ENCODE results near the gene DDRGK1. TPM values are rescaled to one million over a fixed set of nuclear protein-coding genes. Genes with fewer than 3 reads are reported as not detected.

The DDRGK1 gene
- polyA plus RNA-seq (ENCODE audit: insufficient read length in 4 of 4): 10 to 100 TPM; 45.7 to 57.7 (median 48.3) TPM

DNA sequence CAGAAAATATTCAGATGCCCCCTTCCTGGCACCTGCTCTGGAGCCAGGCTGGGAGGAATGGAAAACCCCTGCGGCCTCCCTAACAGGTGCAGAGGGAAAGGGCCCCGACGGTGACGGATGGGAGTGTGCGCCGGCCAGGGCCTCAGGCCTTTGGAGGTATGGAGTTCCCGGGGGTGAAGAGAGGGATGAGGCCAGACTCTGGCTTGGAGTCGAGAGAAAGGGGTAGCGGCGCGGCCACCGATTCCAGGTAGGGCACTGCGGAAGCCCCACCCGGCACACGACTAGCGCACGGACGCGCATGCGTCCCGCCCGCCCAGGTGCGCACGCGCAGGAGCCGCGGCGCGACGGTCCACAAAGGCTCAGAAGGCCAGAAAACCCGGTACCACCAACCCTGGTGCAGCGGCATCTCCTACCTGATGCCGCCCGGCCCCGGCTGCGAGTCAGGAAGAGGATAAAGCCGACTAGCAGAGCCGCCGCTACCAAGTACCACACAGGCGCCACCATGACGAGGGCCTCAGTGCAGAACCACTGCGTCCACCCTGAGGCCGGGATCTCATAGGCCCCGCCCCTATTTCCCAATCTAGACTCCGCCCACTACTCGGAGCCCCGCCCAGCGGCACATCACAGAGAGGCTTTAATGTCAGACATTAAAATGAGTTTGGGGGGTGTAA lies at the start of gene DDRGK1:
Gene DDRGK1 (minus strand): TSS at position 559 of the 671 bp plus-strand sequence. CDS start 55 bp downstream, at position 504.
- peak in 3 of 4 donors; percentile 77 to 90 (median 78) for DNase-seq (ENCODE audit: low read depth in 4 of 4, low spot score in 3 of 4)

DNA sequence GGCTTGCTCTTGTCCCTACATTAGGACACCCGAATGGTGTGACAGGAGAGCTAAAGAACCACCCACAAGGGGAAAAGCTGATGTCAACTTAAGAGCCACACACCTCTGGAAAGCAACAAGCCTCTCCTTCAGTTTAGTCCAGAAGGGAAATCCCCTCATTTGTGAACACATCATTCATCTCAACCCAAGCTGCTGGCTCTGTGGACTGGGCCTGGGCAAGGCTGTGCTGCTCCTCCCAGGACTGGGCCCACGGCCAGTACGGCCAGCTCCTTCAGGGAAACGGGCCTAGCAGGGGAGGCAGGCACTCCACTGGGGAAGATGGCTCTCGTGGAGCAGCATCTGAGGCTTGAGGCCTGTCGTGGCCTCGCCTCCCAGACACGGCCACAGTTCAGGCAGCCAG lies 47.3 kb upstream of the DDRGK1 start:
- no peak for DNase-seq (ENCODE audit: low read depth in 4 of 4, low spot score in 3 of 4)

DNA sequence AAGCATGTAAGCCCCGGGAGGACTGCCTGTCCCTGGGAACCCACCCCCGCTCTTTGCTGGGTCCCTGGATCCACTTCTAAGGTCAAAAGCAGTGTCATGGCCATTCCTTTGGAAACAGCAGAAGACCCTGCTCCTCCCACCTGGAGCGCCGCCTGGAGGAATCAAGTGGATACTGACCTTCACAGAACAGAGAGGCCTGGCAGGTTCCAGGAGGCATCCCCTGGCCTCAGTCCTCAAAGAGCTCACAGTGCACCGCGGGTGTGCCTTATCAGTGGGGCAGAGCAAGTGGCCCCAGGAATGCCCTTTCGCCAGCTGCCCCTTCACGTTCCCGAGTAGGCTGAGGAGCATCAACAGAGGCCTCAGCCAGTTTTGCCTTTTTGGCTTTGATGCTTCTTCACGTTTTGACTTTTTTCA lies 45.6 kb upstream of the DDRGK1 start:
- DNase-seq (ENCODE audit: low read depth in 4 of 4, low spot score in 3 of 4): no peak

DNA sequence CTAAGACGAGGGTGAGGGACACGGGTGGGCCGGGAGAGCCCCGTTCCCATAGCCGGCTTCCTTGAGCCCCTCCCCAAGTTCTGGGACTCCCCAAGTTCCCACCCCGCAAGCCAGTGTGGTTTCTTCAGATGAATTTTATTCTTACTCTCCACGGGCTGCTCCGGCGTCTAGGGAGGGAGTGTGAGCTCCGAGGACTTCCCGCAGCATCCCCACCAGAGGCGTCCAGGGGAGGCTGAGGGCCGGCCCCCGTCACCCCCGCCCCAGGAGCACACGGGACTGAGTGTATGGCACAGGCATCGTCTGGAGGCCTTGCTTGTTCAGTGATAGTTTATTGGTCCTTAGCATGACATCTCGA lies 44.5 kb upstream of the DDRGK1 start:
- DNase-seq (ENCODE audit: low read depth in 4 of 4, low spot score in 3 of 4): no peak

DNA sequence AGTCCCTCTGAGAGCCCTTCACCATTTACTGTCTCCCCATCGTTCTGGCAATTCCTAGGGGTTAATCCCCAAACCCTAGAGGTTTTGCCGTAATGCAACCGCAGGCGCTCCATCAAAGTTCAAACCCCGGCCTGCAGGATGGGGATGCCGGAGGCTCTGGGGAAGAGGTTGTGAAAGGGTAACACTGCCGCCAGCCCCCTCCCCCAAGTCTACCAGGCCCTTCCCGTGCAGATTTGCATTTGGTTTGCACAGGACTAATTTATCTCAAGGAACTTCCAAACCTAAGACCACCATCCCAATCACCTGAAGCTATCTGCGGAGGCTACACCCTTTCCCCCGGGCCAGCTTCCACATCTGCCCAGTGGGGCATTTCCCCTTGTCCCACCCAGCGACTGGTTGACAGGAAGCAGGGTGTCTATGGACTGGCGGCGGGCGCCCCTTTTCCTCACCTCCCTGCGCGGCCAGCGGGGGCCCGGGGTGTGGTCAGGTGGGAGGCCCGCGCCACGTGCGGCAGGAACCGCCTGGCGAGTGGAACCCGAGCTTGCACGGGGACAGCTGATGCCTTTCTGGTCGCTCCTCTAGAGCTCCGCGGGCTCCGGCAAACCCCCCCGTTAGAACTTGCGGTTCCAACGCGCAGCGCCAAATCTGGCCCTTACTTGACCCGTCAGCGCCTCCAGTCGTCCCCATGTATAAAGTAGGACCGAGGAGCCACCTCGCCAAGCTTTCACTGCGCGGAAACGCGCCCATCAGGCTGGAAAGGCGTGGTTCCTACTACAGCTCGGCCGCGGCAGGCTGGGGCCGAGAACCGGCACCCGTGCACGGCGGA lies 43.9 kb upstream of the DDRGK1 start:
- no peak for DNase-seq (ENCODE audit: low read depth in 4 of 4, low spot score in 3 of 4)

DNA sequence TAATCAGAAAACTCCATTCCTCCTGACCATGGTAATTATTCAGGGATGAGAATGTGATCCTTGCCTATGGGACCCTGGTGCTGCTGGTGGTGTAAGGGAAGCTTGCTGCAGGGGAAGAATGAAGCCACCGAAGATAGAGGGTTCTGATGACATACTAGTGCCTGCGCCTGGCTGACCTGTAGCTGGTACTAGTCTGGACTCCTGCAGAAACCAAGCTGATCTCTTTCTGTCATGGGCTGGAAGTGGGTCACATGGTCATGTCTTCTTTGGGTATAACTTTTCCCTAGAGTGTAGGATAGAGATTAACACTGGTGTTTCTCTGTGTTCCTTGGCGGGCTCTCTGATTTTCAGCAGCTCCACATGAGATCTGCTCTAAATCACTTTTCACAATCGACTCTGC lies 43.2 kb upstream of the DDRGK1 start:
- DNase-seq (ENCODE audit: low read depth in 4 of 4, low spot score in 3 of 4): no peak

DNA sequence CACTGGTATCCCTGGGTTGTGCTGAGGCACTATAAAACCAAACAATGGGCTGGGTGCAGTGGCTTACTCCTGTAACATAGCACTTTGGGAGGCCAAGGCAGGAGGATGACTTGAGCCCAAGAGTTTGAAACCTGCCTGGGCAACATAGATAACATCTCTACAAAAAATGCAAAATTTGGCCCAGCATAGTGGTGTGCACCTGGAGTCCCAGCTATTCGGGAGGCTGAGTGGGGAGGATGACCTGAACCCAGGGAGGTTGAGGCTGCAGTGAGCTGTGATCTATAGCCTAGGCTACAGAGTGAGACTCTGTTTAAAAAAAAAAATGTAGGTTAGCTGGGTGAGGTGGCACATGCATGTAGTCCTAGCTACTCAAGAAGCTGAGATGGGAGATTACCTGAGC lies 42.2 kb upstream of the DDRGK1 start:
- DNase-seq (ENCODE audit: low read depth in 4 of 4, low spot score in 3 of 4): no peak

DNA sequence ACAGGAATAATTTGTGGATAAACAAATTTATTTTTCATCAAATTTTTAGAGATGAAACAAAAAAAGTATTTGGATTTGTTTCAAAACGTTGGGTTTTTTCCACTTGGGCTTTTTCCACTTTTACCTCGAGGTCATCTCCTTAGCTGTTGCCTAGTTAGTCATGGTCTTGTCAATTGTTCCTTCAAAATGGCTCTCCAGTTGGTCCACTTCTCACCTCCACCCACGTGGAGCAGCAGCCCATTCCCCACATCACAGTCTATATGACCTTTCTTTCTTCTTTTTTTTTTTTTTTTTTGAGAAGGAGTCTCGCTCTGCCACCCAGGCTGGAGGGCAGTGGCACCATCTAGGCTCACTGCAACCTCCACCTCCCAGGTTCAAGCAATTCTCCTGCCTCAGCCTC lies 41.2 kb upstream of the DDRGK1 start:
- no peak for DNase-seq (ENCODE audit: low read depth in 4 of 4, low spot score in 3 of 4)

DNA sequence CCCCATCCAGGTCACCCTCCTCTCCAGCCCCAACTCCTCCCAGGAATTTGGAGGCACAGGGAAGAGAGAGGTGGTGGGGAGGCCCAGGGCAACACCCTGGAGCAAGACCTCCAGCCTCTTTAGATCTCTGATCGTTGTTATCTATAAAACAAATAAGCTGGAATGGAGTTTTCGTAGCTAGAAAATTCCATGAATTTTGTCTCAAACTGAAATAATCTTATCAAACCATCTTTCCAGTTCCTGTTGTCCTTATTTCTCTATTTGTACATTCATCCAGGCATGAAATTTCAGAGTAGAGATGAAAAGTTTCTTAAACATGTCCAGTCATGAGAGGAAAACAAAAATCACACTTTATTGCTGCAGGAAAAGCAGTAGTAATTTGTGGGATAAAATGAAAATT lies 40.7 kb upstream of the DDRGK1 start:
- DNase-seq (ENCODE audit: low read depth in 4 of 4, low spot score in 3 of 4): no peak

DNA sequence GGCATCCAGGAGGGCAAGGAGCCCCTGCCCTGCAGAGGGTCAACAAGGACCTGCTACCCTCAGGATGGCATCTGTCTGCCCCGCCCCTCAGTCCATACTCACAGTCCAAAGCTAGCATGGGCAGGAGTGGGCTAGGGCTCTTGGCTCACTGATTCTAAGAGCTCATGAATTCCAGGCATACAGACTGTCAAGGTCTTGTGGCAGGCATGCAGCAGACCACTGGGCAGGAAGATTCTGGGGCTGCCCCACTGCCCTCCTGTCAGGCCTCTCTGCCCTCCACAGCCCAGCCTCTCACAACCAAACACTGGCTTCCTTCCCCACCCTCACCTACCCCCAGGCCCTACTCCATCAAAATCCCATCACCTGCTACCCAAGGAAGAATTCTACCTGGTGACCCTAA lies 40.1 kb upstream of the DDRGK1 start:
- DNase-seq (ENCODE audit: low read depth in 4 of 4, low spot score in 3 of 4): no peak

DNA sequence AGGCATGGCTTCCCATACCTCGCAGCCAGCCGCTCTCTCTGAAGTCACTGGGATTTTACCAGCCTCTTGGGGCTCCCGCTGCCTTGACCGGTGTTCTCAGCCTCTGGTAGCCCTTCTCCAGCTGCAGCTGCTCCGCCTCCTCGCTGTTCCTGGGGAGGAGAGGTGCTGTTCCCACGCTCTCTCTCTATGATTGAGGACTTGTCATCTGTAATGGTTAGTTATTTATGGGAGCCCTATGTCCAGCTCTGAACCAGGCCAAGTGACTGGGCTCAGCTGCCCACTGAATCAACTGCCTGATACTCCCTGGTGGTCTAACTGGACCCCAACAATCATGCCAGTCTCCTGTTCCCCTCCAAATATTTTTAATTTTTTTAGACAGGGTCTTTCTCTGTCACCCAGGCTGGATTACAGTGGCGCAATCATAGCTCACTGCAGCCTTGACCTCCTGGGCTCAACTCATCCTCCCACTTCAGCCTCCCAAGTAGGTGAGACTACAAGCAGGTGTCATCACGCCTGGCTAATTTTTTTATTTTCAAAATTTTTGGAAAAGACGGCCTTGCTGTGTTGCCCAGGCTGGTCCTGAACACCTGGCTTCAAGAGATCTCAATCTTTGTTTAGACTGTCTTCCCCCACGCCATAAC lies 39.4 kb upstream of the DDRGK1 start:
- DNase-seq (ENCODE audit: low read depth in 4 of 4, low spot score in 3 of 4): no peak

DNA sequence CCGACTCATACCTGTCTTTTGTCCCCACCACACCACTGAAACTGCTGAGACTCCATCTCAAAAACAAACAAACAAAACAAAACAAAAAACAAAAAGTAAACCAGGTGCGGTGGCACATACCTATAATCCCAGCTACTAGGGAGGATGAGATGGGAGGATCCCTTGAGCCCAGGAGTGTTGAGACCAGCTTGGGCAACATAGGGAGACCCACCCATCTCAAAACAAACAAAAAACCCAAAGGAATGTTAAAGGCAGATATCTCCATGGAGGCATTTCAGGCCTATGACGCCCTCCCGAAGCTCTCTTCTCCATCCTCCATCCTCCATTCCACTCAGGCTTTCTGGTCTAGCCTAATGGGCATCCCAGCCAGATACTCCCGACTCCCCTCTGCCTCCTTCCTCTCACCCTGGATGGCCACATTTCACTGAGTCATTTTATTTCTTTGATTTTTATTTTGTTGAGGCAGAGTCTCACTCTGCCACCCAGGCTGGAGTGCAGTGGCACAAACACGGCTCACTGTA lies 37.8 kb upstream of the DDRGK1 start:
- no peak for DNase-seq (ENCODE audit: low read depth in 4 of 4, low spot score in 3 of 4)

DNA sequence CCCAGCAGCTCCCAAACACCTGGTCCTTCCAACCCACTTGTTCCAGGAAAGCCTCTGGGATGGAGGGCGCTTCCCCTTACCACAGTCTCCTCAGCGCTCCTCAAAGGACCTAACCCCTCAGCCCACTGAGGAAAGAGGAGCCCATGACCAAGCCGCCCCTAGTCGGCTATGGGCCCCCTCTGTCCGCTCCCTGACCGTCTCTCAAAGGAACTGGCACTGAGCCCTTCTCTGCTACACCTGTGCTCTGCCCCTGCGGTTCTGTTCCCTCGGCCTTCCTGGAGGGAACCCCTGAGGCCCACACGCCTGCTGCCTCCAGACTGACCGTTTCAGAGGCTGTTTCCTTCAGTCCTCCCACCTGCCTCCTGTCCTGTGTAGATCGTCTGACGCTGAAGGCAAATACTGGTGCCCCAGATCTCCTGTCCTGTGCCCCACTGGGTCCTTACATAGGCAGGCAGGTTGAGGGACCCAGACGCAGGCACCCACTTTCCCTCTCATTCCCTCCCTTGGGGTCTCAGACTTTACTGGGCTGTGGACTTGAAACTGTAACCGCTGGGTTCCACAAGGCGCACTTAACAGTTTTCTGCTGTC lies 36.4 kb upstream of the DDRGK1 start:
- no peak for DNase-seq (ENCODE audit: low read depth in 4 of 4, low spot score in 3 of 4)

DNA sequence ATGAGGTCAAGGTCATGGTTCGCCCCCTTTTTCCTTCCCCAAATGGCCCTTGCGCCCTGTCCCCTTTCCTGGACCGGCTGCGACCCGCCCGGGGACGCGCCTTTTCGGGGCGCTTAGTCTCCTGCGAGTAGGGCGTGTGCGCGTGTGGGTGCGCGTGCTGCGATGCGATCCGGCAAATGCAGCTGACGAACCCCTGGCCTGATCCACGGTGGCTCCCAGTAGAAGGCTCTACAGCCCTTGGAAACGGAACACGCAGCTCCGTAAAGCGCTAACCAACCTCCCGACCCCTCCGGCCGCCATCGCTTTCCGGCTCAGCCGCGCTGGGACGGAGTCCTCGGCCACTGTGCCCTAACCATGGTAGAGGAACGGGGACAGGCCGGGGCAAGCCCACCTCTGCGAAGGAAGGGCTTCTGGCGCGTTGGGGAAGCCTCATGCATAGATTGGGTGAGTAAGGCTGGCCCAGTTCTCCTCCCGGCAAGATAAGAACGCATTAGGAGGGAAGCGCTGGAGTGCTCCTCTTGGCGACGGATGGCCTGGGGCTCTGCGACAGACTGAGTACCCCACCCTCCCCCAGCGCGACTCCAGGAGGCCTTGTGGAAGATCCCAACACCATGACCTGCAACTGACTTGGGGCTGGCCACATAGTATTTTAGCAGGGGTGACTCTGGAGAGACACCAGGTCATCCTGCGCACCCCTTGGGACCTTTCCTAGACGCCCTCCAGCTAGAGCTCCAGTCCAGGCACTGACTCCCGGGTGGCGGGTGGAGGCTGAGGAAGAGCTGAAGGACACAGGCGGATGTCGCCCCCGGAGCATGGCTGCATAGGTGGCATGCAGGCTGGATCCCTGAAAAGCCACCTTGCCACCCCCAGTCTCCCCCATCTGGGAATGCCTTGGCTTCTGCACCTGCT lies 35.6 kb upstream of the DDRGK1 start:
- DNase-seq (ENCODE audit: low read depth in 4 of 4, low spot score in 3 of 4): no peak

DNA sequence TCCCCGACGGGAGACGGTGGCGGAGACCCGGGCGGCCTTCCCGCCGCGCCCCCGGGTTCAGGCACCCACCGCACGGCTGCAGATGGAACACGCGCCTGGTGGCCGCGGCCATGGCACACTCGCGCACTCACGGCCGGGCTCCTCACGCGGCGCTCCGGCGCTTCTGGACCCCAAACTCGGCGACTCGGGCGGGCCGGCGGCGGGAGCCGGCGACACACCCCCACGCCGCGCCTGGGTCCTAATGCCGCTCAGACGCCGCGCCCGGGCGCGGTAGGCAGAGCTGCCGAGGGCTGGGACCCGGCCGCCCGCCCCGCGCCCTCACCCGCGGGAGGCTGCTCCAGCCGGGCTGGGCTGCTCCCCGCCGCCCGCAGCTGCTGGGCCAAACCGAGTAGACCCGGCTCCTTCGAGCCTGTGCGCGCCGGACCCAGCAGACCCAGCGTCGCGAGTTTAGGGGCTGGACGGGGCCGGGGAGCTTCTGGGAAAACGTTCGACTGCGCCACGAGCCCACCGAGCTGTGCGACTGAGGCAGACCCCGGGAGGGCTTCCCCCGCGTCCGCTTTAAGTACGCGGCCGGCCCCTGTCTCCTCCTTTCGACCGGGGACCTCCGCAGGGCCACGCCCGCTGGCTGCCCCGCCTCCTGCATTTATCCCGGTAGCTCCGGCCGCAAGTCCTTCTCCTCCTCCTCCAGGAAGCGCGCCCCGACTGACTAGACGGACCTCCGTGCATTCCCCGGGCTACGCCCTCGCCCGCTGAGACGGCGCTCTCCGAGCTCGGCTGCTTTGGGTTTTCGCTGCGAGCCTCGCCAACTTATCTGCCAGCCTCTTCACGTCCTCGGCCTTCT lies 34.8 kb upstream of the DDRGK1 start, which contains the start of gene SLC4A11:
Gene SLC4A11 (minus strand): TSS at position 165 of the 841 bp plus-strand sequence. CDS start 53 bp downstream, at position 112.
- no peak for DNase-seq (ENCODE audit: low read depth in 4 of 4, low spot score in 3 of 4)

DNA sequence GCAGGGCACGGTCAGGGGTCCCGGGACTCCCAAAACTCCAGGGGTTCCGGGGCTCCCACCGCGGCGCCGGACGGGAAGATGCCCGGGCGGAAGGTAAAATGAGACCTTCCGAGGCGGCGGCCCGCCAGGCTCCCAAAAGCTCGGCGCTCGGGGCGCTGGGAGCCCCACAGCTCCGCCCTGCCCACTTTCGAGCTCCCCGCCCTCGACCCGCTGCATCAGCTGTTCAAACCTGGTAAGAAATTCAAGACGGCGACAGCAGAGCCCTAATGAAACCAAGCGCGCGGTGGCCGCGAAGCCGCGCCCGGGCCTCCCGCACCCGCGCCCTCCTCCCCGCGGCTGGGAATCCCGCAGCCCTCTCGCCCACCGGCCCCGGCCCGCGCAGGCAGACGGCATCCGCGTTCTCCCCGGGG lies 34.1 kb upstream of the DDRGK1 start:
- no peak for DNase-seq (ENCODE audit: low read depth in 4 of 4, low spot score in 3 of 4)

DNA sequence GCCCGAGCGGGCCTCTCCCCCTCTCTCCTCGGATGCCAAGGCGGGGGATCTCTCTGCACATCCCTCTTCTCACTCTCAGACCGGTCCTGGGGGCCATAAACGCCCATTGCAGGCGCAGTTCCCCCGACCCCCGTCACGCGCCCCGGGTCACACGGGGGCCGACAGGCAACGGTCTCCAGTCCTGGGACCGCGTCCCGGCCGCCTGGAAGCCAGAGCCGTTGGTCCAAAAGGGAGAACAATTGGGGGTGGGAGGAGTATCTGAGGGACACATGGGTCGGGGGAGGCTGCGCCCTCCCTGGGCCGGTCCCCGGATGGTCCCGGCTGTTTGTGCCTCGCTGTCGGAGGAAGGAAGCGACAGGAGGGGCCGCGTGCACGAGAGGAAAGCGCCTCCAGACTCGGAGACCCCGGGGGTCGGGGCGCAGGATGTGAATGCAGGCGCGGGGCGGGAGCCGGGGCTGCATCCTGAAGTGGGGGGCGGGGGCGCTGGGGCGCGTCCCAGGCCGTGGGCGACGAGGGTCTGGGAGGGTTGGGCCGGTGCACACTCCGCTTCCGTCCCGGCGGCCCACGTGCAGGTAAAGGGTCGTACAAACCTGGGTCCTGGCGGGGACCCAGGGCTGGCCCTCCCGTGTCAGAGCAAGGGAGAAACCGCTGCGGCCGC lies 33.6 kb upstream of the DDRGK1 start:
- no peak for DNase-seq (ENCODE audit: low read depth in 4 of 4, low spot score in 3 of 4)

All from right renal pelvis (tissue), 4 donors.